Neural cell (in vitro differentiated cells): Measurements from ENCODE around the gene LSMEM2. TPM values are rescaled to one million over a fixed set of nuclear protein-coding genes. Genes with fewer than 3 reads are reported as not detected.
A peak's percentile ranks its signal among the peaks of the same experiment; 100 is the strongest.

Experiments
- H2AFZ ChIP-seq: fragments of 200-600, 300-800 bp; sonication (generic), shearing (Covaris generic); 2 replicates; pipeline ENCODE4 v1.6.0; 2014; ENCODE audit warnings: low read depth, mild to moderate bottlenecking, antibody characterized with exemption, low read length, moderate library complexity
- H3F3A ChIP-seq: fragments of 200-600 bp; shearing (Covaris generic); 2 replicates; pipeline ENCODE4 v1.6.1; 2016; ENCODE audit warnings: mild to moderate bottlenecking, moderate library complexity, mixed read lengths, antibody characterized with exemption, low read length; ENCODE audit not compliant: insufficient read depth, poor library complexity, severe bottlenecking
- H3K27ac ChIP-seq: fragments of 200-600, 300-800 bp; sonication (generic), shearing (Covaris generic); 2 replicates; pipeline ENCODE4 v1.5.1; 2014; ENCODE audit warnings: mild to moderate bottlenecking, low read length, moderate library complexity
- H3K27me3 ChIP-seq: fragments of 300-800, 200-600 bp; sonication (generic), shearing (Covaris generic); 2 replicates; pipeline ENCODE4 v1.6.0; 2014; ENCODE audit warnings: mild to moderate bottlenecking, low read depth, low read length, moderate library complexity; ENCODE audit not compliant: insufficient read depth
- H3K36me3 ChIP-seq: fragments of 300-800, 200-600 bp; sonication (generic), shearing (Covaris generic); 2 replicates; pipeline ENCODE4 v1.5.1; 2014; ENCODE audit warnings: mild to moderate bottlenecking, antibody characterized with exemption, low read length, moderate library complexity; ENCODE audit not compliant: insufficient read depth
- H3K4me2 ChIP-seq: fragments of 300-800, 200-600 bp; sonication (generic), shearing (Covaris generic); 2 replicates; pipeline ENCODE4 v1.6.0; 2014; ENCODE audit warnings: mild to moderate bottlenecking, low read length
- H3K4me3 ChIP-seq: fragments of 300-800, 200-600 bp; sonication (generic), shearing (Covaris generic); 2 replicates; pipeline ENCODE4 v1.5.1; 2014; ENCODE audit warnings: mild to moderate bottlenecking, low read length, moderate library complexity
- H3K79me2 ChIP-seq: fragments of 200-600 bp; shearing (Covaris generic); replicated peaks from 2 replicates; pipeline ENCODE4 v1.6.0; 2014; ENCODE audit warnings: mild to moderate bottlenecking, low read length, moderate library complexity; ENCODE audit not compliant: insufficient read depth
- H3K9ac ChIP-seq: fragments of 300-800, 200-600 bp; sonication (generic), shearing (Covaris generic); 2 replicates; pipeline ENCODE4 v1.6.1; 2016; ENCODE audit warnings: mild to moderate bottlenecking, low read length, mixed read lengths
- H3K9me2 ChIP-seq: fragments of 200-600 bp; shearing (Covaris generic); 2 replicates; pipeline ENCODE4 v1.6.1; 2016; ENCODE audit warnings: mild to moderate bottlenecking, low read length, mixed read lengths; ENCODE audit not compliant: insufficient read depth
- H3K9me3 ChIP-seq: fragments of 200-600, 300-800 bp; sonication (generic), shearing (Covaris generic); 2 replicates; pipeline ENCODE4 v1.6.1; 2016; ENCODE audit warnings: mild to moderate bottlenecking, mixed run types, low read length, moderate library complexity, mixed read lengths
- H4K20me1 ChIP-seq: fragments of 200-600 bp; shearing (Covaris generic); 2 replicates; pipeline ENCODE4 v1.6.1; 2016; ENCODE audit warnings: mild to moderate bottlenecking, mixed run types; ENCODE audit not compliant: insufficient read depth
- CTCF ChIP-seq: fragments of 450-650 bp; IDR thresholded peaks from 2 replicates; pipeline ENCODE4 v1.5.1; 2014; ENCODE audit warnings: antibody characterized with exemption, mild to moderate bottlenecking, moderate library complexity; ENCODE audit not compliant: poor library complexity, severe bottlenecking
- EP300 ChIP-seq: fragments of 450-650 bp; conservative IDR thresholded peaks from 2 replicates; pipeline ENCODE4 v1.6.1; 2014; ENCODE audit warnings: antibody characterized with exemption, mild to moderate bottlenecking, moderate library complexity; ENCODE audit not compliant: poor library complexity, severe bottlenecking
- EZH2 ChIP-seq: fragments of 200-600, 300-800 bp; shearing (Covaris generic), sonication (generic); IDR thresholded peaks from 2 replicates; pipeline ENCODE4 v1.6.1; 2014; ENCODE audit warnings: antibody characterized with exemption, low read length, borderline replicate concordance, mild to moderate bottlenecking; ENCODE audit not compliant: insufficient read depth, poor library complexity, severe bottlenecking
- MXI1 ChIP-seq: fragments of 450-650 bp; conservative IDR thresholded peaks from 2 replicates; pipeline ENCODE4 v1.6.1; 2014; ENCODE audit warnings: antibody characterized with exemption, mild to moderate bottlenecking; ENCODE audit not compliant: poor library complexity, severe bottlenecking
- POLR2AphosphoS5 ChIP-seq: IDR thresholded peaks from 2 replicates; pipeline ENCODE4 v1.6.1; 2012
- RAD21 ChIP-seq: fragments of 450-650 bp; conservative IDR thresholded peaks from 2 replicates; pipeline ENCODE4 v1.6.1; 2014; ENCODE audit warnings: antibody characterized with exemption, mild to moderate bottlenecking, moderate library complexity
- SMC3 ChIP-seq: fragments of 450-650 bp; conservative IDR thresholded peaks from 2 replicates; pipeline ENCODE4 v1.6.1; 2014; ENCODE audit warnings: antibody characterized with exemption, mild to moderate bottlenecking, moderate library complexity; ENCODE audit not compliant: poor library complexity
- TAF1 ChIP-seq: IDR thresholded peaks from 2 replicates; pipeline ENCODE4 v1.6.1; 2012; ENCODE audit warnings: low read depth
- polyA plus RNA-seq: library from polyadenylated mRNA; depleted of rRNA; stranded (reverse); fragments of >200 nt; gene quantifications from 2 replicates; pipeline ENCODE4 v1.2.3, GENCODE V29; 2014
- TF ChIP-seq, protein P1 (sequence below): IDR thresholded peaks from 2 replicates; pipeline ENCODE4 v1.6.1; 2012; ENCODE audit warnings: borderline replicate concordance

Gene LSMEM2
- polyA plus RNA-seq, 1 donor from 2014 or later, result not detected

GRCh38 chr3:50318615-50319014 lies 39.7 kb downstream of the LSMEM2 start:
- Histone ChIP-seq H3K9me2 (no peaks in the 10 kb centered on the region), H3K36me3 (no peaks in the 10 kb centered on the region), H3K9ac (no peak overlapping the region), H4K20me1 (no peaks in the 10 kb centered on the region), H3K27me3 (no peaks in the 10 kb centered on the region), H3K4me3 (peak overlapping the region; percentile 93), H3K27ac (no peak overlapping the region), H3K4me2 (no peak overlapping the region), H3K79me2 (peaks cover 23% of the 10 kb centered on the region), H3K9me3 (no peaks in the 10 kb centered on the region), H2AFZ (no peak overlapping the region), H3F3A (no peaks in the 10 kb centered on the region)
- TF ChIP-seq MXI1 (no peak), TAF1 (no peak), EP300 (no peak), CTCF (no peak), SMC3 (no peak), EZH2 (no peak), RAD21 (no peak), POLR2AphosphoS5 (no peak)
- TF ChIP-seq, protein P1, sequence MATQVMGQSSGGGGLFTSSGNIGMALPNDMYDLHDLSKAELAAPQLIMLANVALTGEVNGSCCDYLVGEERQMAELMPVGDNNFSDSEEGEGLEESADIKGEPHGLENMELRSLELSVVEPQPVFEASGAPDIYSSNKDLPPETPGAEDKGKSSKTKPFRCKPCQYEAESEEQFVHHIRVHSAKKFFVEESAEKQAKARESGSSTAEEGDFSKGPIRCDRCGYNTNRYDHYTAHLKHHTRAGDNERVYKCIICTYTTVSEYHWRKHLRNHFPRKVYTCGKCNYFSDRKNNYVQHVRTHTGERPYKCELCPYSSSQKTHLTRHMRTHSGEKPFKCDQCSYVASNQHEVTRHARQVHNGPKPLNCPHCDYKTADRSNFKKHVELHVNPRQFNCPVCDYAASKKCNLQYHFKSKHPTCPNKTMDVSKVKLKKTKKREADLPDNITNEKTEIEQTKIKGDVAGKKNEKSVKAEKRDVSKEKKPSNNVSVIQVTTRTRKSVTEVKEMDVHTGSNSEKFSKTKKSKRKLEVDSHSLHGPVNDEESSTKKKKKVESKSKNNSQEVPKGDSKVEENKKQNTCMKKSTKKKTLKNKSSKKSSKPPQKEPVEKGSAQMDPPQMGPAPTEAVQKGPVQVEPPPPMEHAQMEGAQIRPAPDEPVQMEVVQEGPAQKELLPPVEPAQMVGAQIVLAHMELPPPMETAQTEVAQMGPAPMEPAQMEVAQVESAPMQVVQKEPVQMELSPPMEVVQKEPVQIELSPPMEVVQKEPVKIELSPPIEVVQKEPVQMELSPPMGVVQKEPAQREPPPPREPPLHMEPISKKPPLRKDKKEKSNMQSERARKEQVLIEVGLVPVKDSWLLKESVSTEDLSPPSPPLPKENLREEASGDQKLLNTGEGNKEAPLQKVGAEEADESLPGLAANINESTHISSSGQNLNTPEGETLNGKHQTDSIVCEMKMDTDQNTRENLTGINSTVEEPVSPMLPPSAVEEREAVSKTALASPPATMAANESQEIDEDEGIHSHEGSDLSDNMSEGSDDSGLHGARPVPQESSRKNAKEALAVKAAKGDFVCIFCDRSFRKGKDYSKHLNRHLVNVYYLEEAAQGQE, result no peak

- Histone ChIP-seq H3K9ac (no peak overlapping the region), H3K4me2 (no peak overlapping the region), H3K36me3 (no peaks in the 10 kb centered on the region), H3K9me3 (no peaks in the 10 kb centered on the region), H3K9me2 (no peaks in the 10 kb centered on the region), H3K27me3 (no peaks in the 10 kb centered on the region), H3K4me3 (peak overlapping the region; percentile 93), H3K27ac (no peak overlapping the region), H3F3A (no peaks in the 10 kb centered on the region), H2AFZ (no peak overlapping the region), H4K20me1 (no peaks in the 10 kb centered on the region), H3K79me2 (peaks cover 23% of the 10 kb centered on the region)
- no peak for TF ChIP-seq SMC3
Measured at GRCh38 chr3:50319181-50319893, 40.5 kb downstream of the LSMEM2 start.
